ENCODE data around the gene CDCP1. TPM values are rescaled to one million over a fixed set of nuclear protein-coding genes. Genes with fewer than 3 reads are reported as not detected.

Gene CDCP1
- total RNA-seq, 1 experiment from 2014 or later = 0.13 TPM

DNA sequence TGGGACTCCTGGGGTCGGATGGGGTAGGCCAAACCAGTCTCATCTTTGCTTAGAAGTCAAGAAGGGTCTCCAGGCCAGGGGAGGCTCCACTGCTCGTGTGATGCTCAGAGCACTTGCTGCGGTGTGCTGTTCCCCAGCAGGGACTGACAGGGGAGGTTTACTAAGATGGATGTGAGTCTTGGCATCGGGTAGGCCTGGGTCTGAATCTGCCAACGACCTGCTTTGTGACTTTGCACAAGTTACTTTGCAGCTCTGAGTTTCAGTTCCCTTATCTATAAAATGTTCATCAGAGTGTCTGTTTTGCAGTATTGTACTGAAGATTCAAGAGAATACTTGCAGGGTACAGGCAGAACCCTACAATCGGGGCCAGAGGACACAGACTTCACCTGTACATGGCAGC lies 17.3 kb upstream of the CDCP1 start:
- DNase-seq (ENCODE audit: low spot score) = no peak
- intact Hi-C loops (cut with micrococcal nuclease; ENCODE audit: unreplicated experiment) = no loop called here
- H3K27ac ChIP-seq (ENCODE audit: low read depth, low read length, poor library complexity, severe bottlenecking) = no peak overlapping the region
- ChIA-PET CTCF (interaction anchor here (0.5 kb wide), 1 partner anchor 574 kb away, joined by 8 read pairs; no protein-coding TSS in a partner anchor), POLR2A (ENCODE audit: low non-redundant PET) (no interaction called here)
- peaks cover 6% of the 10 kb centered on the region for H3K4me1 ChIP-seq (ENCODE audit: insufficient read depth, low read length, poor library complexity, severe bottlenecking)
- H3K9me3 ChIP-seq (ENCODE audit: low read depth, low read length, poor library complexity, severe bottlenecking) = no peaks in the 10 kb centered on the region
- BruUV-seq (replicated peaks) = no TSS peak
- TF ChIP-seq, protein P1, sequence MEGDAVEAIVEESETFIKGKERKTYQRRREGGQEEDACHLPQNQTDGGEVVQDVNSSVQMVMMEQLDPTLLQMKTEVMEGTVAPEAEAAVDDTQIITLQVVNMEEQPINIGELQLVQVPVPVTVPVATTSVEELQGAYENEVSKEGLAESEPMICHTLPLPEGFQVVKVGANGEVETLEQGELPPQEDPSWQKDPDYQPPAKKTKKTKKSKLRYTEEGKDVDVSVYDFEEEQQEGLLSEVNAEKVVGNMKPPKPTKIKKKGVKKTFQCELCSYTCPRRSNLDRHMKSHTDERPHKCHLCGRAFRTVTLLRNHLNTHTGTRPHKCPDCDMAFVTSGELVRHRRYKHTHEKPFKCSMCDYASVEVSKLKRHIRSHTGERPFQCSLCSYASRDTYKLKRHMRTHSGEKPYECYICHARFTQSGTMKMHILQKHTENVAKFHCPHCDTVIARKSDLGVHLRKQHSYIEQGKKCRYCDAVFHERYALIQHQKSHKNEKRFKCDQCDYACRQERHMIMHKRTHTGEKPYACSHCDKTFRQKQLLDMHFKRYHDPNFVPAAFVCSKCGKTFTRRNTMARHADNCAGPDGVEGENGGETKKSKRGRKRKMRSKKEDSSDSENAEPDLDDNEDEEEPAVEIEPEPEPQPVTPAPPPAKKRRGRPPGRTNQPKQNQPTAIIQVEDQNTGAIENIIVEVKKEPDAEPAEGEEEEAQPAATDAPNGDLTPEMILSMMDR (conservative IDR thresholded peaks at IDR 0.05; ENCODE audit: low read depth, low read length) = no peak
- TF ChIP-seq EZH2 (IDR thresholded peaks at IDR 0.05; ENCODE audit: borderline replicate concordance, low read depth, low read length, poor library complexity, severe bottlenecking) = no peak
- no peak overlapping the region for H3K4me3 ChIP-seq (ENCODE audit: low read depth, low read length, poor library complexity, severe bottlenecking)
- no peaks in the 10 kb centered on the region for H3K36me3 ChIP-seq (ENCODE audit: insufficient read depth, low read length, poor library complexity, severe bottlenecking)
- no peaks in the 10 kb centered on the region for H3K27me3 ChIP-seq (replicated peaks; ENCODE audit: insufficient read depth, low read depth, low read length, poor library complexity)

DNA sequence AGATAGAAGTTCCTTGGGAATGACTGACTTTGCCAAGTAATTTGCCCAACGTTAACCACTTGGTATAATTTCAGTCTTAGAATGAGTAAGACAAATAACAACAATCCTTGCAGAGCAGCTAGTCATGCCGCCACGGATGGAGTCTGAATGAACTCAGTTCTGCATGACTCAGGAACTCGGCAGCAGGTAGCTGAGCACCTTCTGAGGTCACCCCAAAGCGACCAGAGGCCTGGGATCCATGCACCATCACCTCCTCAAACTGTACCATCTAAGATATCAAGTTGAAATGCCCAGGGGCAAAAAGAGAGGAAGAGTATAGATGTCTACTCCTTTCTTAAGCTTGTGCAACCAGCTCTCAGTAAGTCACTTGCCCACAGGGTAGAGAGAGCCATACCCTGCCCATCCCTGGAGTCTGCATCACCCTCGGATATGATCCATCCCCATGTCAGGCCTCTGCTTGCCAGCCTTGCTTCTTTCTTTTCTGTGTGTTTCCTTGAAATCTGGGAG lies 8.5 kb upstream of the CDCP1 start:
- Histone ChIP-seq H3K9me3 (ENCODE audit: low read depth, low read length, poor library complexity, severe bottlenecking) (no peaks in the 10 kb centered on the region), H3K27ac (ENCODE audit: low read depth, low read length, poor library complexity, severe bottlenecking) (no peak overlapping the region), H3K4me1 (ENCODE audit: insufficient read depth, low read length, poor library complexity, severe bottlenecking) (no peaks in the 10 kb centered on the region), H3K36me3 (ENCODE audit: insufficient read depth, low read length, poor library complexity, severe bottlenecking) (no peaks in the 10 kb centered on the region), H3K27me3 (replicated peaks; ENCODE audit: insufficient read depth, low read depth, low read length, poor library complexity) (no peaks in the 10 kb centered on the region), H3K4me3 (ENCODE audit: low read depth, low read length, poor library complexity, severe bottlenecking) (no peak overlapping the region)
- ChIA-PET CTCF (no interaction called here), POLR2A (ENCODE audit: low non-redundant PET) (no interaction called here)
- intact Hi-C loops (cut with micrococcal nuclease; ENCODE audit: unreplicated experiment) = no loop called here
- TF ChIP-seq, protein P1 (conservative IDR thresholded peaks at IDR 0.05; ENCODE audit: low read depth, low read length) = no peak
- TF ChIP-seq EZH2 (IDR thresholded peaks at IDR 0.05; ENCODE audit: borderline replicate concordance, low read depth, low read length, poor library complexity, severe bottlenecking) = no peak
- DNase-seq (ENCODE audit: low spot score) = no peak
- no TSS peak for BruUV-seq (replicated peaks)

DNA sequence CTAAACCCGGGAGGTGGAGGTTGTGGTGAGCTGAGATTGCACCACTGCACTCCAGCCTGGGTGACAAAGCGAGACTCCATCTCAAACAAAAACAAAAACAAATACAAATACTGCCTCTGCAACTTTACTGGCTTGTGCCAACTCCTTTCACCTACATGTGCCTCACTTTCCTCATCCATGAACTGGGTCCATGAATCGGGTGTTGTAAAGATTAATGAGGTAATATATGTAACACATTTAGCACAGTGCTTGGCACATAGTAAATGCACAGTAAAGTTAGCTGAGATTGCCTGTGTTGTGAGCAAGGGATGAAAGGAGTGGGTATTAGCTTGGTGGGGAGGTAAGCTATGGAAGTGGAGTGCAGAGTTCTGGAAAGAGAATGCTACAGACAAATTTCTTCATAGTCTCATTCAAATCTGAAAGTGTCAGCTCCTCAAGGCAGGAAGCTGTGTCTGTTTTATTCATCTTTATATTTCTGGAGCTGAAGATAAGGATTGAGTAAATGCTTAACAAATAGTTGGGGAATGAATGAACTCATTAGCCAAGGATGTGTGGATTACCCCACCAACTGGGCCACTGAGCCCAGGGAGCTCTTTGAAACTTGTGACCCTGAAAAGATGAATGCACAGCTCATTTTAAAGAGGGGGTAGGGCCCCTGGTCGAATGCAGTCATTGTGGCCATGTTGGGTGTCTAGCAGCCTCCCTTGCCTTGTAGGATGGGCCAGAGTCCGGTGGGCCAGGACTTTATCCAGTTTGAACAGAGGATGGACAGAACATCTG lies 7.7 kb upstream of the CDCP1 start:
- Histone ChIP-seq H3K27ac (ENCODE audit: low read depth, low read length, poor library complexity, severe bottlenecking) (no peak overlapping the region), H3K9me3 (ENCODE audit: low read depth, low read length, poor library complexity, severe bottlenecking) (no peaks in the 10 kb centered on the region), H3K36me3 (ENCODE audit: insufficient read depth, low read length, poor library complexity, severe bottlenecking) (no peaks in the 10 kb centered on the region), H3K27me3 (replicated peaks; ENCODE audit: insufficient read depth, low read depth, low read length, poor library complexity) (no peaks in the 10 kb centered on the region), H3K4me1 (ENCODE audit: insufficient read depth, low read length, poor library complexity, severe bottlenecking) (no peaks in the 10 kb centered on the region), H3K4me3 (ENCODE audit: low read depth, low read length, poor library complexity, severe bottlenecking) (no peak overlapping the region)
- no peak for DNase-seq (ENCODE audit: low spot score)
- no peak for TF ChIP-seq EZH2 (IDR thresholded peaks at IDR 0.05; ENCODE audit: borderline replicate concordance, low read depth, low read length, poor library complexity, severe bottlenecking)
- TF ChIP-seq, protein P1 (conservative IDR thresholded peaks at IDR 0.05; ENCODE audit: low read depth, low read length) = no peak
- ChIA-PET POLR2A (ENCODE audit: low non-redundant PET) (no interaction called here), CTCF (no interaction called here)
- intact Hi-C loops (cut with micrococcal nuclease; ENCODE audit: unreplicated experiment) = no loop called here
- no TSS peak for BruUV-seq (replicated peaks)
